B cell (primary cell): ENCODE data around the gene MSLN. TPM values are rescaled to one million over a fixed set of nuclear protein-coding genes. Genes with fewer than 3 reads are reported as not detected.

Experiments used
- ATAC-seq: fragments of 200-7000 bp; cut with Tn5 transposase; one replicate; pipeline ENCODE4 v1.10.0; 2021; ENCODE audit warnings: low read depth, mild to moderate bottlenecking, moderate number of reproducible peaks, moderate library complexity
- CTCF ChIA-PET: fragments of 350-600 bp; sonication (Branson Sonifier 250); formaldehyde crosslinking; loops from one replicate; lab custom pipeline; 2021; ENCODE audit warnings: antibody characterized with exemption, inconsistent platforms; lab: Charles Lee
- POLR2A ChIA-PET: fragments of 350-600 bp; sonication (Branson Sonifier 250); formaldehyde crosslinking; loops from one replicate; lab custom pipeline; 2021; ENCODE audit warnings: antibody characterized with exemption; lab: Charles Lee
- DNase-seq: peaks from one replicate; pipeline ENCODE4 v3.0.0; 2013
- H2AFZ ChIP-seq: 2 replicates; pipeline ENCODE4 v1.6.1; 2012; ENCODE audit warnings: mild to moderate bottlenecking, low read depth, low read length; ENCODE audit not compliant: insufficient read depth, poor library complexity, severe bottlenecking
- H3K27ac ChIP-seq, 2 donors: 1 replicate in 1 of 2; 2 replicates in 1 of 2; pipeline ENCODE4 v1.5.1; 2012 to 2013; ENCODE audit warnings: low read length in 2 of 2, mild to moderate bottlenecking in 2 of 2, moderate library complexity in 1 of 2
- H3K27me3 ChIP-seq, 4 experiments: fragments of 200-600 bp in 1 of 4; sonication (generic) in 1 of 4; replicated peaks in 1 of 4; 1 replicate in 2 of 4; 2 replicates in 2 of 4; pipeline versions ENCODE4 v1.6.1 to v1.7.0; 2013 to 2016; ENCODE audit warnings: low read length in 3 of 4, mild to moderate bottlenecking in 2 of 4, mixed read lengths in 1 of 4, moderate library complexity in 1 of 4; ENCODE audit not compliant: insufficient read depth in 4 of 4, control insufficient read depth in 3 of 4; ENCODE audit errors: control extremely low read depth in 1 of 4
- H3K36me3 ChIP-seq, 2 experiments: replicated peaks in 1 of 2; 1 replicate in 1 of 2; 2 replicates in 1 of 2; pipeline versions ENCODE4 v1.6.1 to v1.7.1; 2013; ENCODE audit warnings: low read length in 1 of 2; ENCODE audit not compliant: insufficient read depth in 2 of 2, control insufficient read depth in 1 of 2; ENCODE audit errors: control extremely low read depth in 1 of 2, extremely low read depth in 1 of 2
- H3K4me1 ChIP-seq, 2 donors: fragments of 200-600 bp in 1 of 2; sonication (generic) in 1 of 2; 1 replicate in 1 of 2; 2 replicates in 1 of 2; pipeline versions ENCODE4 v1.5.1 to v1.6.1; 2013 to 2017; ENCODE audit warnings: low read length in 2 of 2; ENCODE audit not compliant: control insufficient read depth in 2 of 2, insufficient read depth in 2 of 2
- H3K4me2 ChIP-seq: replicated peaks from 2 replicates; pipeline ENCODE3; 2012; ENCODE audit warnings: mild to moderate bottlenecking, low read depth, low read length; ENCODE audit not compliant: poor library complexity, severe bottlenecking
- H3K4me3 ChIP-seq, 5 experiments: fragments of 200-600 bp in 1 of 5; sonication (generic) in 1 of 5; 1 replicate in 3 of 5; 2 replicates in 2 of 5; pipeline versions ENCODE4 v1.5.1 to v1.7.0; 2011 to 2016; ENCODE audit warnings: low read length in 4 of 5, mild to moderate bottlenecking in 4 of 5, low read depth in 2 of 5, control low read depth in 1 of 5, moderate library complexity in 1 of 5; ENCODE audit not compliant: insufficient read depth in 1 of 5; ENCODE audit errors: control extremely low read depth in 1 of 5, extremely low read depth in 1 of 5
- H3K79me2 ChIP-seq: fragments of 200-600 bp; sonication (generic); one replicate; pipeline ENCODE4 v1.6.0; 2016; ENCODE audit warnings: low read length; ENCODE audit not compliant: control insufficient read depth, insufficient read depth
- H3K9ac ChIP-seq: fragments of 200-600 bp; sonication (generic); 2 replicates; pipeline ENCODE4 v1.6.1; 2017; ENCODE audit warnings: mild to moderate bottlenecking, low read length, moderate library complexity
- H3K9me3 ChIP-seq, 3 donors: one replicate each; pipeline versions ENCODE4 v1.6.1 to v1.7.1; 2013; ENCODE audit warnings: low read length in 2 of 3; ENCODE audit not compliant: control insufficient read depth in 2 of 3, insufficient read depth in 1 of 3; ENCODE audit errors: control extremely low read depth in 1 of 3
- H4K20me1 ChIP-seq: 2 replicates; pipeline ENCODE4 v1.6.0; 2012; ENCODE audit warnings: mild to moderate bottlenecking, low read length; ENCODE audit not compliant: insufficient read depth, control insufficient read depth, poor library complexity, severe bottlenecking
- H3K27ac Mint-ChIP-seq: one replicate; pipeline ENCODE4 v1.8.0; 2021; ENCODE audit warnings: mixed read lengths
- H3K27me3 Mint-ChIP-seq: one replicate; pipeline ENCODE4 v1.8.0; 2021; ENCODE audit warnings: mixed read lengths
- H3K4me1 Mint-ChIP-seq: one replicate; pipeline ENCODE4 v1.8.0; 2021; ENCODE audit warnings: mixed read lengths
- H3K4me3 Mint-ChIP-seq: one replicate; pipeline ENCODE4 v1.8.0; 2021; ENCODE audit warnings: mixed read lengths
- H3K9me3 Mint-ChIP-seq: one replicate; pipeline ENCODE4 v1.8.0; 2022; ENCODE audit warnings: mixed read lengths; ENCODE audit not compliant: insufficient read depth
- CTCF ChIP-seq: fragments of 200-600 bp; IDR thresholded peaks from one replicate; pipeline ENCODE4 v1.8.0; 2022; ENCODE audit warnings: antibody characterized with exemption, mild to moderate bottlenecking
- EZH2 ChIP-seq: IDR thresholded peaks from 2 replicates; pipeline ENCODE4 v1.6.1; 2012; ENCODE audit warnings: borderline replicate concordance, low read depth, mild to moderate bottlenecking, moderate library complexity, low read length; ENCODE audit not compliant: insufficient read depth, poor library complexity, severe bottlenecking
- WGBS: methylation state at CpG from one replicate; pipeline ENCODE4 v1.1.5; 2013; ENCODE audit warnings: missing lambda C conversion rate; ENCODE audit not compliant: insufficient coverage; 5-methylcytosine and 5-hydroxymethylcytosine counted together
- intact Hi-C: fragments of 100-400 bp; cut with micrococcal nuclease; formaldehyde crosslinking; loops from one replicate; pipeline ENCODE4 v1.10.0; 2022
- polyA plus RNA-seq: library from polyadenylated mRNA; depleted of rRNA; stranded (reverse); fragments of >200 nt; gene quantifications from 2 replicates; pipeline ENCODE4 v1.2.3, GENCODE V29; 2012
- total RNA-seq, 2 donors: library from RNA; stranded (reverse); fragments of 120-200 nt in 1 of 2; gene quantifications; 1 replicate in 1 of 2; 2 replicates in 1 of 2; pipeline versions ENCODE4 v1.2.3 to v1.2.4, GENCODE V29; 2013 to 2022

Gene MSLN
- total and polyA plus RNA-seq, 2 donors (not counting 1 experiment from before 2014, with no cell fraction given), result not detected

- CTCF ChIA-PET, result interaction anchor here (7.4 kb wide), 1 partner anchor 70 kb away, joined by 94 read pairs; the partner anchor contains the start of gene METRN
- H3K27me3 Mint-ChIP-seq, result peaks cover under 1% of the 10 kb centered on the region
These were observed 22.4 kb downstream of the MSLN start for GRCh38 chr16:782766-783403.

More at GRCh38 chr16:782766-783403, 22.4 kb downstream of the MSLN start:
- Histone ChIP-seq H3K4me1 (peaks cover 8 to 16% of the 10 kb centered on the region in 2 donors), H3K9me3 (no peaks in the 10 kb centered on the region), H3K4me3 (no peak overlapping the region), H2AFZ (no peak overlapping the region), H3K36me3 (peaks cover 0 to 8% of the 10 kb centered on the region in 2 experiments), H3K79me2 (peaks cover 9% of the 10 kb centered on the region), H3K4me2 (no peak overlapping the region), H4K20me1 (peaks cover 31% of the 10 kb centered on the region), H3K9ac (no peak overlapping the region), H3K27ac (no peak overlapping the region), H3K27me3 (peaks cover 0 to 24% (median 4%) of the 10 kb centered on the region in 4 experiments)
- DNase-seq, result no peak
- H3K4me3 Mint-ChIP-seq, result no peak overlapping the region
- H3K4me1 Mint-ChIP-seq, result peaks cover 5% of the 10 kb centered on the region
- intact Hi-C loops, result no loop called here
- no peaks in the 10 kb centered on the region for H3K9me3 Mint-ChIP-seq
- TF ChIP-seq CTCF (no peak), EZH2 (no peak)
- no peak overlapping the region for H3K27ac Mint-ChIP-seq
- no peak for ATAC-seq
- POLR2A ChIA-PET, result no interaction called here
- WGBS, result 65% methylated on average over 36 of the region's 36 CpGs
